HepG2 (cell line): ENCODE data around the gene ATRIP. TPM values are rescaled to one million over a fixed set of nuclear protein-coding genes. Genes with fewer than 3 reads are reported as not detected.

Source experiments
- CC2D1A ChIP-seq: sonication (generic); formaldehyde crosslinking; IDR thresholded peaks from 2 replicates; pipeline ENCODE4 v1.8.1; 2023; ENCODE audit warnings: mild to moderate bottlenecking, missing genetic modification reagents
- SALL1 ChIP-seq: sonication (generic); formaldehyde crosslinking; IDR thresholded peaks from 2 replicates; pipeline ENCODE4 v1.8.0; 2022; ENCODE audit warnings: mild to moderate bottlenecking, missing genetic modification reagents
- SATB2 ChIP-seq: sonication (generic); formaldehyde crosslinking; IDR thresholded peaks from 2 replicates; pipeline ENCODE4 v1.5.0; 2020; ENCODE audit warnings: missing genetic modification reagents
- SOX5 ChIP-seq: IDR thresholded peaks from 2 replicates; pipeline ENCODE4 v1.6.1; 2016; ENCODE audit warnings: borderline replicate concordance
- THAP8 ChIP-seq: sonication (generic); formaldehyde crosslinking; IDR thresholded peaks from 2 replicates; pipeline ENCODE4 v1.5.1; 2020; ENCODE audit warnings: missing genetic modification reagents, mild to moderate bottlenecking, borderline replicate concordance
- ZBTB46 ChIP-seq: sonication (generic); formaldehyde crosslinking; IDR thresholded peaks from 2 replicates; pipeline ENCODE4 v1.4.0; 2020; ENCODE audit warnings: mild to moderate bottlenecking, missing genetic modification reagents, borderline replicate concordance
- ZNF18 ChIP-seq: sonication (generic); formaldehyde crosslinking; IDR thresholded peaks from 2 replicates; pipeline ENCODE4 v1.8.0; 2022; ENCODE audit warnings: mild to moderate bottlenecking, missing genetic modification reagents; ENCODE audit not compliant: insufficient replicate concordance
- ZNF253 ChIP-seq: sonication (generic); formaldehyde crosslinking; IDR thresholded peaks from 2 replicates; pipeline ENCODE4 v1.8.0; 2022; ENCODE audit warnings: mild to moderate bottlenecking, missing genetic modification reagents, borderline replicate concordance
- ZNF343 ChIP-seq: sonication (generic); formaldehyde crosslinking; IDR thresholded peaks from 2 replicates; pipeline ENCODE4 v1.4.0; 2020; ENCODE audit warnings: mild to moderate bottlenecking, missing genetic modification reagents
- ZNF350 ChIP-seq: sonication (generic); formaldehyde crosslinking; IDR thresholded peaks from 2 replicates; pipeline ENCODE4 v1.4.0; 2020; ENCODE audit warnings: mild to moderate bottlenecking, low read depth, missing genetic modification reagents, borderline replicate concordance
- ZNF562 ChIP-seq: sonication (generic); formaldehyde crosslinking; IDR thresholded peaks from 2 replicates; pipeline ENCODE4 v1.8.0; 2022; ENCODE audit warnings: missing genetic modification reagents, borderline replicate concordance
- polyA plus RNA-seq, 8 experiments: library from polyadenylated mRNA; depleted of rRNA in 3 of 8; stranded (reverse) in 7 of 8; unstranded in 1 of 8; fragments of >200 nt; fragmentation: Illumina TruSeq in 4 of 8; extraction: Trizol in 4 of 8; gene quantifications; 2 replicates each; pipeline versions ENCODE4 v1.2.1 to v1.2.3, GENCODE V29; 2011 to 2016; ENCODE audit warnings: low read depth in 4 of 8, missing spikeins in 1 of 8, mixed read lengths in 1 of 8; ENCODE audit not compliant: insufficient read depth in 1 of 8
- total RNA-seq, 5 experiments: library from RNA; depleted of rRNA; stranded (reverse); fragments of >200 nt; fragmentation: Illumina TruSeq; extraction: Trizol; gene quantifications; 2 replicates each; pipeline ENCODE4 v1.2.3, GENCODE V29; 2016; ENCODE audit warnings: low read depth in 1 of 5
- TF ChIP-seq, protein P1 (sequence below): IDR thresholded peaks from 2 replicates; pipeline ENCODE4 v1.6.1; 2012; ENCODE audit warnings: low read length, improper control_type of control experiment
- TF ChIP-seq, protein P2 (sequence below): sonication (generic); formaldehyde crosslinking; IDR thresholded peaks from 2 replicates; pipeline ENCODE4 v1.4.0; 2020; ENCODE audit warnings: missing genetic modification reagents, borderline replicate concordance
- TF ChIP-seq, protein P3 (sequence below): sonication (generic); formaldehyde crosslinking; IDR thresholded peaks from 2 replicates; pipeline ENCODE4 v1.4.0; 2020; ENCODE audit warnings: missing genetic modification reagents, mild to moderate bottlenecking, borderline replicate concordance

The ATRIP gene
- total and polyA plus RNA-seq, 2 of the 13 experiments (the other 11 are each of a cell fraction or from before 2014, with no cell fraction given): 5.1 to 12.5 TPM

GRCh38 chr3:48398701-48399386 lies 47.7 kb upstream of the ATRIP start (continued):
- TF ChIP-seq, protein P1, sequence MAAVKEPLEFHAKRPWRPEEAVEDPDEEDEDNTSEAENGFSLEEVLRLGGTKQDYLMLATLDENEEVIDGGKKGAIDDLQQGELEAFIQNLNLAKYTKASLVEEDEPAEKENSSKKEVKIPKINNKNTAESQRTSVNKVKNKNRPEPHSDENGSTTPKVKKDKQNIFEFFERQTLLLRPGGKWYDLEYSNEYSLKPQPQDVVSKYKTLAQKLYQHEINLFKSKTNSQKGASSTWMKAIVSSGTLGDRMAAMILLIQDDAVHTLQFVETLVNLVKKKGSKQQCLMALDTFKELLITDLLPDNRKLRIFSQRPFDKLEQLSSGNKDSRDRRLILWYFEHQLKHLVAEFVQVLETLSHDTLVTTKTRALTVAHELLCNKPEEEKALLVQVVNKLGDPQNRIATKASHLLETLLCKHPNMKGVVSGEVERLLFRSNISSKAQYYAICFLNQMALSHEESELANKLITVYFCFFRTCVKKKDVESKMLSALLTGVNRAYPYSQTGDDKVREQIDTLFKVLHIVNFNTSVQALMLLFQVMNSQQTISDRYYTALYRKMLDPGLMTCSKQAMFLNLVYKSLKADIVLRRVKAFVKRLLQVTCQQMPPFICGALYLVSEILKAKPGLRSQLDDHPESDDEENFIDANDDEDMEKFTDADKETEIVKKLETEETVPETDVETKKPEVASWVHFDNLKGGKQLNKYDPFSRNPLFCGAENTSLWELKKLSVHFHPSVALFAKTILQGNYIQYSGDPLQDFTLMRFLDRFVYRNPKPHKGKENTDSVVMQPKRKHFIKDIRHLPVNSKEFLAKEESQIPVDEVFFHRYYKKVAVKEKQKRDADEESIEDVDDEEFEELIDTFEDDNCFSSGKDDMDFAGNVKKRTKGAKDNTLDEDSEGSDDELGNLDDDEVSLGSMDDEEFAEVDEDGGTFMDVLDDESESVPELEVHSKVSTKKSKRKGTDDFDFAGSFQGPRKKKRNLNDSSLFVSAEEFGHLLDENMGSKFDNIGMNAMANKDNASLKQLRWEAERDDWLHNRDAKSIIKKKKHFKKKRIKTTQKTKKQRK: no peak
- no peak for TF ChIP-seq ZNF18 (CRISPR knock-in tag)
- TF ChIP-seq SOX5: no peak
- no peak for TF ChIP-seq ZNF350
- TF ChIP-seq ZBTB46 (CRISPR knock-in tag): no peak
- TF ChIP-seq, protein P2, sequence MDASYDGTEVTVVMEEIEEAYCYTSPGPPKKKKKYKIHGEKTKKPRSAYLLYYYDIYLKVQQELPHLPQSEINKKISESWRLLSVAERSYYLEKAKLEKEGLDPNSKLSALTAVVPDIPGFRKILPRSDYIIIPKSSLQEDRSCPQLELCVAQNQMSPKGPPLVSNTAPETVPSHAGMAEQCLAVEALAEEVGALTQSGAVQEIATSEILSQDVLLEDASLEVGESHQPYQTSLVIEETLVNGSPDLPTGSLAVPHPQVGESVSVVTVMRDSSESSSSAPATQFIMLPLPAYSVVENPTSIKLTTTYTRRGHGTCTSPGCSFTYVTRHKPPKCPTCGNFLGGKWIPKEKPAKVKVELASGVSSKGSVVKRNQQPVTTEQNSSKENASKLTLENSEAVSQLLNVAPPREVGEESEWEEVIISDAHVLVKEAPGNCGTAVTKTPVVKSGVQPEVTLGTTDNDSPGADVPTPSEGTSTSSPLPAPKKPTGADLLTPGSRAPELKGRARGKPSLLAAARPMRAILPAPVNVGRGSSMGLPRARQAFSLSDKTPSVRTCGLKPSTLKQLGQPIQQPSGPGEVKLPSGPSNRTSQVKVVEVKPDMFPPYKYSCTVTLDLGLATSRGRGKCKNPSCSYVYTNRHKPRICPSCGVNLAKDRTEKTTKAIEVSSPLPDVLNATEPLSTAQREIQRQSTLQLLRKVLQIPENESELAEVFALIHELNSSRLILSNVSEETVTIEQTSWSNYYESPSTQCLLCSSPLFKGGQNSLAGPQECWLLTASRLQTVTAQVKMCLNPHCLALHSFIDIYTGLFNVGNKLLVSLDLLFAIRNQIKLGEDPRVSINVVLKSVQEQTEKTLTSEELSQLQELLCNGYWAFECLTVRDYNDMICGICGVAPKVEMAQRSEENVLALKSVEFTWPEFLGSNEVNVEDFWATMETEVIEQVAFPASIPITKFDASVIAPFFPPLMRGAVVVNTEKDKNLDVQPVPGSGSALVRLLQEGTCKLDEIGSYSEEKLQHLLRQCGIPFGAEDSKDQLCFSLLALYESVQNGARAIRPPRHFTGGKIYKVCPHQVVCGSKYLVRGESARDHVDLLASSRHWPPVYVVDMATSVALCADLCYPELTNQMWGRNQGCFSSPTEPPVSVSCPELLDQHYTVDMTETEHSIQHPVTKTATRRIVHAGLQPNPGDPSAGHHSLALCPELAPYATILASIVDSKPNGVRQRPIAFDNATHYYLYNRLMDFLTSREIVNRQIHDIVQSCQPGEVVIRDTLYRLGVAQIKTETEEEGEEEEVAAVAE: no peak
- TF ChIP-seq, protein P3, sequence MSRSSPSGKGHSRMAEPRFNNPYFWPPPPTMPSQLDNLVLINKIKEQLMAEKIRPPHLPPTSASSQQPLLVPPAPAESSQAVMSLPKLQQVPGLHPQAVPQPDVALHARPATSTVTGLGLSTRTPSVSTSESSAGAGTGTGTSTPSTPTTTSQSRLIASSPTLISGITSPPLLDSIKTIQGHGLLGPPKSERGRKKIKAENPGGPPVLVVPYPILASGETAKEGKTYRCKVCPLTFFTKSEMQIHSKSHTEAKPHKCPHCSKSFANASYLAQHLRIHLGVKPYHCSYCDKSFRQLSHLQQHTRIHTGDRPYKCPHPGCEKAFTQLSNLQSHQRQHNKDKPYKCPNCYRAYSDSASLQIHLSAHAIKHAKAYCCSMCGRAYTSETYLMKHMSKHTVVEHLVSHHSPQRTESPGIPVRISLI: no peak
- no peak for TF ChIP-seq THAP8 (CRISPR knock-in tag)
- no peak for TF ChIP-seq ZNF562 (CRISPR knock-in tag)
- TF ChIP-seq ZNF343: no peak
- TF ChIP-seq CC2D1A (CRISPR knock-in tag): no peak
- TF ChIP-seq ZNF253 (CRISPR knock-in tag): no peak
- TF ChIP-seq SALL1 (CRISPR knock-in tag): no peak
- no peak for TF ChIP-seq SATB2 (CRISPR knock-in tag)
